ENCODE measurements around the gene SETDB2.

DNA sequence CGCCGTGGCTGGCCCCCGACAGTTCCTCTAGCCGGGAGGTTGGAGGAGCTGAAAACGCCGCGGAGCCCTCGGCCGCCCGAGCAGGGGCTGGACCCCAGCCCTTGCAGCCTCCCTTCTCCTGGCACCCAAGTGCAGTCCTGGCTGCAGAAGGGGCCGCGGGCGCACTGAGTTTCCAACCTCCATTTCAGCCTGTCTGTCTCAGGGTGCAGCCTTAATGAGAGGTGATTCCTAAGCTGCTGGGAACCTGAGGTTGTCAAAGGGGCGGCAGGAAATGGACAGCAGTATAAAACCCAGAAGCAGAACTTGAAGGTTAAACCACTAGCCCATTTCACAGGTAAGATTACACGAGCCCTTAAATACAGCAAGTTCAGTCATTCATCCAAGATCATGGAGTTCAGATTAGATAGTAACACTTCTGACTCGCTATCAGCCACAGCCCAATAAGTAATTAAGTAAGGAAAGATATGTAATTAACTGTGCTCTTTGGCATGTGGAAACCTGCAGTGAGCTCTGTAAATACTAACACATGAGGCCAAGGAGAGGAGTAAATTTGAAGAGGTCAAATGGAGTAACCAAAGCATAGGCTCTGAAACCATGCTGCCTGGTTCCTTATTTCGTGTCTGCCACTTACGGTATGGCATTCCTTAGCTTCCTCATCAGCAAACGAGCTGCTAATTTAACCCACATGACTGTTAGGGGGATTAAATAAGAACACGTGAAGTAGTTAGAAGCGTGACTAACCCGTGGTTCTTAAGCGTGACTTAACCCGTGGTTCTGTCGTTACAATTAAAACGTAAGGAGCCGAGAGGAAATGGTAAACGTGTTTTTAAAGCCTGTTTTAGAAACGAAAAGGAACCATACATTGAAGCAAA lies 686 bp downstream of the SETDB2 start:
- TF ChIP-seq, protein P1, sequence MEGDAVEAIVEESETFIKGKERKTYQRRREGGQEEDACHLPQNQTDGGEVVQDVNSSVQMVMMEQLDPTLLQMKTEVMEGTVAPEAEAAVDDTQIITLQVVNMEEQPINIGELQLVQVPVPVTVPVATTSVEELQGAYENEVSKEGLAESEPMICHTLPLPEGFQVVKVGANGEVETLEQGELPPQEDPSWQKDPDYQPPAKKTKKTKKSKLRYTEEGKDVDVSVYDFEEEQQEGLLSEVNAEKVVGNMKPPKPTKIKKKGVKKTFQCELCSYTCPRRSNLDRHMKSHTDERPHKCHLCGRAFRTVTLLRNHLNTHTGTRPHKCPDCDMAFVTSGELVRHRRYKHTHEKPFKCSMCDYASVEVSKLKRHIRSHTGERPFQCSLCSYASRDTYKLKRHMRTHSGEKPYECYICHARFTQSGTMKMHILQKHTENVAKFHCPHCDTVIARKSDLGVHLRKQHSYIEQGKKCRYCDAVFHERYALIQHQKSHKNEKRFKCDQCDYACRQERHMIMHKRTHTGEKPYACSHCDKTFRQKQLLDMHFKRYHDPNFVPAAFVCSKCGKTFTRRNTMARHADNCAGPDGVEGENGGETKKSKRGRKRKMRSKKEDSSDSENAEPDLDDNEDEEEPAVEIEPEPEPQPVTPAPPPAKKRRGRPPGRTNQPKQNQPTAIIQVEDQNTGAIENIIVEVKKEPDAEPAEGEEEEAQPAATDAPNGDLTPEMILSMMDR (conservative IDR thresholded peaks at IDR 0.05; ENCODE audit: low read depth, low read length) = no peak
- no peak for TF ChIP-seq EZH2phosphoT487 (IDR thresholded peaks at IDR 0.05; ENCODE audit: borderline replicate concordance, low read length)

Data from PC-3 (cell line).